Tibial artery (tissue), 4 donors: Measurements from ENCODE around the gene NOS3.
"Not testable (repeated sequence)": the region's sequence is repeated elsewhere in the genome, so short reads cannot be mapped to it uniquely, and the experiment has no call there.

Source experiments
- DNase-seq, 2 donors: peaks; one replicate each; pipeline ENCODE4 v3.0.0-alpha.2; 2019
- H3K27ac ChIP-seq, 2 donors: fragments of 200-600 bp; sonication (generic) in 1 of 2; 1 replicate in 1 of 2; 2 replicates in 1 of 2; pipeline ENCODE4 v1.5.1; 2018 to 2019; ENCODE audit warnings: mild to moderate bottlenecking in 1 of 2
- H3K27me3 ChIP-seq, 2 donors: fragments of 200-600 bp; sonication (generic) in 1 of 2; one replicate each; pipeline versions ENCODE4 v1.5.1 to v1.6.0; 2016 to 2019
- H3K36me3 ChIP-seq, 3 donors: fragments of 200-600 bp; sonication (generic) in 2 of 3; one replicate each; pipeline ENCODE4 v1.5.1; 2016 to 2019; ENCODE audit warnings: mild to moderate bottlenecking in 2 of 3
- H3K4me1 ChIP-seq, 4 donors: fragments of 200-600 bp; sonication (generic) in 2 of 4; 1 replicate in 3 of 4; 2 replicates in 1 of 4; pipeline ENCODE4 v1.5.1; 2016 to 2019
- H3K4me3 ChIP-seq, 2 donors: fragments of 200-600 bp; sonication (generic) in 1 of 2; 1 replicate in 1 of 2; 2 replicates in 1 of 2; pipeline ENCODE4 v1.5.1; 2018 to 2019; ENCODE audit warnings: mild to moderate bottlenecking in 2 of 2
- H3K9me3 ChIP-seq, 3 donors: fragments of 200-600 bp; sonication (generic) in 1 of 3; one replicate each; pipeline ENCODE4 v1.5.1; 2016 to 2019
- intact Hi-C: fragments of 100-400 bp; cut with DNase I; formaldehyde crosslinking; loops from one replicate; pipeline ENCODE4 v1.15.0; 2023; ENCODE audit warnings: low total_unique reads
- TF ChIP-seq, protein P1 (sequence below), 2 experiments: fragments of 200-600 bp in 1 of 2; fragments of 450-650 bp in 1 of 2; IDR thresholded peaks; one replicate each; pipeline ENCODE4 v1.5.1; 2017 to 2019; ENCODE audit warnings: antibody characterized with exemption in 2 of 2, mild to moderate bottlenecking in 1 of 2, moderate library complexity in 1 of 2

NOS3 gene

DNA sequence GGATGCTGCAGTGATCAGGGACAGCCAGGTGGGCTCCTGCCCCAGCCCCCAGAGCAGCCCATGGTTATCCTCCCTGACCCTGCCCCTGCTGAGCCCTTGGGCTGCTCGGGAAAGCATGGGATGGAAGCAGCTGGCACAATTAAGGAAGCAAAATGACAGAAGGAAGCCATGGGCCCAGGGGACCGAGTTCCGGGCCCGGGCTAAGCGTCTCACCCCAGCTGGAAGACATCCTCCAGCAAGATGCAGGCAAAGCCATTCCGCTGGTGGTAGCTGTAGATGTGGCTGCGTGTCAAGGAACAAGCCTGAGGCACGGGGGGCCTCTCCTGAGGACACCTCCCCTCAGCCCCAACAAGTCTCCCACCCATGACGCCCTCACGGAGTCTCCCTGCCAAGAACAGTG, 32.4 kb downstream of the NOS3 start:
- TF ChIP-seq, protein P1, sequence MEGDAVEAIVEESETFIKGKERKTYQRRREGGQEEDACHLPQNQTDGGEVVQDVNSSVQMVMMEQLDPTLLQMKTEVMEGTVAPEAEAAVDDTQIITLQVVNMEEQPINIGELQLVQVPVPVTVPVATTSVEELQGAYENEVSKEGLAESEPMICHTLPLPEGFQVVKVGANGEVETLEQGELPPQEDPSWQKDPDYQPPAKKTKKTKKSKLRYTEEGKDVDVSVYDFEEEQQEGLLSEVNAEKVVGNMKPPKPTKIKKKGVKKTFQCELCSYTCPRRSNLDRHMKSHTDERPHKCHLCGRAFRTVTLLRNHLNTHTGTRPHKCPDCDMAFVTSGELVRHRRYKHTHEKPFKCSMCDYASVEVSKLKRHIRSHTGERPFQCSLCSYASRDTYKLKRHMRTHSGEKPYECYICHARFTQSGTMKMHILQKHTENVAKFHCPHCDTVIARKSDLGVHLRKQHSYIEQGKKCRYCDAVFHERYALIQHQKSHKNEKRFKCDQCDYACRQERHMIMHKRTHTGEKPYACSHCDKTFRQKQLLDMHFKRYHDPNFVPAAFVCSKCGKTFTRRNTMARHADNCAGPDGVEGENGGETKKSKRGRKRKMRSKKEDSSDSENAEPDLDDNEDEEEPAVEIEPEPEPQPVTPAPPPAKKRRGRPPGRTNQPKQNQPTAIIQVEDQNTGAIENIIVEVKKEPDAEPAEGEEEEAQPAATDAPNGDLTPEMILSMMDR (IDR thresholded peaks at IDR 0.05): no peak
- Histone ChIP-seq H3K36me3 (no peaks in the 10 kb centered on the region), H3K9me3 (no peaks in the 10 kb centered on the region), H3K4me3 (no peak overlapping the region), H3K4me1 (peaks cover 0 to 12% (median 10%) of the 10 kb centered on the region in 4 donors), H3K27ac (no peak overlapping the region), H3K27me3 (peaks cover 0 to 46% of the 10 kb centered on the region in 2 donors)
- intact Hi-C loops: no loop called here
- DNase-seq: no peak

DNA sequence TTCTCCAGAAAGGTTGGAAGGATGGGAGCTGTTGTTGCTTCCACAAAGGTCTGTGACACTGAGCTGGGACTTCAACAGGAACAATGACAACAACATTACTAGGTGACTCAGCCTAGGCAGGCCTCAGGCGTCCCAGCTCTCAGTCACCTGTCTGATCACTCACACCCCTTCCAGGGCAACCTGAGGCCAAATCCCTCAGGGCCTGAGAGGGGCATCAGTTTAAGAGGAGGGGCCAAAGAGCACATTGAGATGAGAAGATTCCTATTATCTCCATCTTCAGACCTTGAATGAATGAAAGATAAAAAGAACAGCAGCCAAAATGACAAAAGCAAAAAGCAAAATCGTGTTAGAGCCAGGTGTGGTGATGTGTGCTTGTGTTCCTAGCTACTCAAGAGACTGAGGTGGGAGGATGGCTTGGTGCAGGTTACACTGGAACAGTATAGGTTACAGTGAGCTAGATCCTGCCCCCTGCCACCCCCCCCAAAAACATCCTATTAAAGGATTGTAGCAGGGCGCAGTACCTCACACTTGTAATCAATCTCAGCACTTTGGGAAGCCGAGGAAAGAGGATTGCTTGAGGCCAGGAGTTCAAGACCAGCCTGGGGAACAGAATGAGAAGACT, 33.7 kb downstream of the NOS3 start, which contains the start of gene ATG9B:
Gene ATG9B (minus strand): TSS at position 60 of the 622 bp plus-strand sequence. CDS start 71 bp downstream, outside the sequence.
- no peak for DNase-seq

DNA sequence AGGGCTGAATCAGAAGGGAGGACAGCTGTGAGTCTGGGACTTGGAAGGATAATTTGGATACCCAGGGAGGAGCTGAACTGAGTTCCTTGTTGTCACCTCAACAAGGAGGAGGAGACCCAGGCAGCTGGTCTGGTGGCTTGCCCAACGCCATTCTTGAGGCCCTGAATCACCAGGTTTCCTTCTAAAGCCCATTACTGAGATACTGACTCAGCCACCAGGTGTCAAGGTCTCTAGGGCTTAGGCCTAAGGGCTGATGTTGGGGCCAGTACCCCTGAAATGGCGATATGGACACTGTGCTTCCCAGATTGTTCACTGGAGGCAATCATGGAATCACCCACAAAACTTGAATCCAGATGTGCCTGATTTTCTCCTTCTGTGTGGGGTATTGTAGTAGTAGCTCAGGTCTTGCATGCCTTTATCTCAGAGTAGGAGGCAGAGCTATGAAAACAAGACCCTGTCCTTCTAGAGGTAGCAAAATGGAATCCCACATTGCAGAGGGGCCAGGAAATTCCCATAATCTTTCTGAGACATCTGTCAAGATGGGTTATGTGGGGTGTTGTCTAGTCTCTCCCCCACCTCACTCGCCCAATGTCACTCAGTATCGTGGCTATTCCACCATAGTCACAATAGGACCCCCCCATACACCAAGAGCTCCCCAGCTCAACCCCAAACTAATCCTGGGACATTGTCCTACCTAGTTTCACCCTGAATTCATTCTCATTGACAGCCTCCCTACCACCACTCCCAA, 35.3 kb downstream of the NOS3 start:
- Histone ChIP-seq H3K27ac (no peak overlapping the region), H3K9me3 (no peaks in the 10 kb centered on the region), H3K27me3 (peaks cover 0 to 18% of the 10 kb centered on the region in 2 donors), H3K36me3 (no peaks in the 10 kb centered on the region), H3K4me3 (no peak overlapping the region), H3K4me1 (peaks cover 0 to 12% (median 4%) of the 10 kb centered on the region in 4 donors)
- TF ChIP-seq, protein P1 (IDR thresholded peaks at IDR 0.05): no peak
- intact Hi-C loops: no loop called here
- no peak for DNase-seq

More for the DNA sequence above, 33.7 kb downstream of the NOS3 start, which contains the start of gene ATG9B:
- intact Hi-C loops: no loop called here
- Histone ChIP-seq H3K9me3 (no peaks in the 10 kb centered on the region), H3K4me1 (peaks cover 0 to 9% (median 4%) of the 10 kb centered on the region in 4 donors), H3K27me3 (peaks cover 0 to 33% of the 10 kb centered on the region in 2 donors), H3K27ac (no peak within 1 kb of the TSS), H3K36me3 (no peaks in the 10 kb centered on the region), H3K4me3 (no peak within 1 kb of the TSS)
- TF ChIP-seq, protein P1 (IDR thresholded peaks at IDR 0.05): no peak

DNA sequence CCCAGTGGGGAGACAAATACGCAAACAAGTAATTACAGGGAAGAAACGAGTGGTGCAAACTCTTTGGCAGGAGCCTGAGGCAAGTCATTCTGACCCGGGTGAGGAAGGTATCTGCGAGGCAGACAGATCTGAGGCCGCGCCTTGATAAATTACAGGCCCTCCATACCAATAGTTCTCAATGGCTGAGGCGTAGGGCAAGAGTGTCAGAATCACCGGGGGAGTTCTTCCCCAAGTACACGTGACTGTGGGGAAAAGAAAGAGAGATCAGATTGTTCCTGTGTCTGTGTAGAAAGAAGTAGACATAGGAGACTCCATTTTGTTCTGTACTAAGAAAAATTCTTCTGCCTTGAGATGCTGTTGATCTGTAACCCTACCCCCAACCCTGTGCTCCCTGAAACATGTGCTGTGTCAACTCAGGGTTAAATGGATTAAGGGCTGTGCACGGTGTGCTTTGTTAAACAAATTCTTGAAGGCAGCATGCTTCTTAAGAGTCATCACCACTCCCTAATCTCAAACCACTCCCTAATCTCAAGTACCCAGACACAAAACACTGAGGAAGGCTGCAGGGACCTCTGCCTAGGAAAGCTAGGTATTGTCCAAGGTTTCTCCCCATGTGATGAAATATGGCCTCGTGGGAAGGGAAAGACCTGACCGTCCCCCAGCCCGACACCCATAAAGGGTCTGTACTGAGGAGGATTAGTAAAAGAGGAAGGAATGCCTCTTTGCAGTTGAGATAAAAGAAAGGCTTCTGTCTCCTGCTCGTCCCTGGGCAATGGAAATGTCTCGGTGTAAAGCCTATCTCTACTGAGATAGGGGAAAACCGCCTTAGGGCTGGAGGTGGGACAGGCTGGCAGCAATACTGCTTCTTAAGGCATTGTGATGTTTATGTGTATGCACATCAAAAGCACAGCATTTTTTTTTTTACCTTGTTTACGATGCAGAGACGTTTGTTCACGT, 36.2 kb downstream of the NOS3 start:
- peaks cover 0 to 14% of the 10 kb centered on the region in 2 donors for H3K27me3 ChIP-seq
- peak overlapping the region; percentile 55 to 75 for H3K27ac ChIP-seq
- H3K4me3 ChIP-seq: peak overlapping the region in 1 of 2 donors; percentile 67
- intact Hi-C loops, DNase-seq, H3K9me3 ChIP-seq, H3K36me3 ChIP-seq: not testable (repeated sequence)
- H3K4me1 ChIP-seq: peaks cover 0 to 12% (median 4%) of the 10 kb centered on the region in 4 donors

DNA sequence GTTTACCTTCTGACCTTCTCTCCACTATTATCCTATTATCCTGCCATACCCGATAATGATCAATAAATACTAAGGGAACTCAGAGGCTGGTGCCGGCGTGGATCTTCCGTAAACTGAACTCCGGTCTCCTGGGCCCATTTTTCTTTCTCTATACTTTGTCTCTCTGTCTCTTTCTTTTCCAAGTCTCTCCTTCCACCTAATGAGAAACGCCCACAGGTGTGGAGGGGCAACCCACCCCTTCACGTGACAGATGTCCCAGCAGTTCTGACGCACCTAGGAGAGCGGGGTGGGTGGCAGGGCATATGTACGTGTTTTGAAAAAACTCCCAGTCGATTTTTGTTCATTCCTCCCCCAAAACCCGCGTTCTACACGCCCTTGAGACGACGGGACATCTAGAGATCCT, 36.9 kb downstream of the NOS3 start:
- H3K4me3 ChIP-seq: peak overlapping the region; percentile 67 to 70
- H3K27me3 ChIP-seq: peaks cover 0 to 14% of the 10 kb centered on the region in 2 donors
- H3K4me1 ChIP-seq: peaks cover 0 to 12% (median 4%) of the 10 kb centered on the region in 4 donors
- H3K27ac ChIP-seq: peak overlapping the region; percentile 55 to 75
- DNase-seq, H3K9me3 ChIP-seq, H3K36me3 ChIP-seq: not testable (repeated sequence)
- intact Hi-C loops: loop anchor here (2.0 kb wide), 1 partner anchor 31 kb away; the partner anchor contains the start of gene SLC4A2
